ENCODE results near the gene KIR2DL3. TPM values are rescaled to one million over a fixed set of nuclear protein-coding genes. Genes with fewer than 3 reads are reported as not detected.
"Not testable (repeated sequence)": the region's sequence is repeated elsewhere in the genome, so short reads cannot be mapped to it uniquely, and the experiment has no call there.

The KIR2DL3 gene
- polyA plus RNA-seq, 5 donors, result 0.16 to 0.35 (median 0.18) TPM; not detected in 1

DNA sequence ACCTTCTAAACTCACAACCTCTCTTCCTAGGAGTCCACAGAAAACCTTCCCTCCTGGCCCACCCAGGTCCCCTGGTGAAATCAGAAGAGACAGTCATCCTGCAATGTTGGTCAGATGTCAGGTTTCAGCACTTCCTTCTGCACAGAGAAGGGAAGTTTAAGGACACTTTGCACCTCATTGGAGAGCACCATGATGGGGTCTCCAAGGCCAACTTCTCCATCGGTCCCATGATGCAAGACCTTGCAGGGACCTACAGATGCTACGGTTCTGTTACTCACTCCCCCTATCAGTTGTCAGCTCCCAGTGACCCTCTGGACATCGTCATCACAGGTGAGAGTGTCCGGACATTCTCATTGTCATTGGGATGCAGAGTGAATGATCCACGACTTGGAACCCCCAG is 3.6 kb downstream of the KIR2DL3 start:
- DNase-seq, result not testable (repeated sequence)

DNA sequence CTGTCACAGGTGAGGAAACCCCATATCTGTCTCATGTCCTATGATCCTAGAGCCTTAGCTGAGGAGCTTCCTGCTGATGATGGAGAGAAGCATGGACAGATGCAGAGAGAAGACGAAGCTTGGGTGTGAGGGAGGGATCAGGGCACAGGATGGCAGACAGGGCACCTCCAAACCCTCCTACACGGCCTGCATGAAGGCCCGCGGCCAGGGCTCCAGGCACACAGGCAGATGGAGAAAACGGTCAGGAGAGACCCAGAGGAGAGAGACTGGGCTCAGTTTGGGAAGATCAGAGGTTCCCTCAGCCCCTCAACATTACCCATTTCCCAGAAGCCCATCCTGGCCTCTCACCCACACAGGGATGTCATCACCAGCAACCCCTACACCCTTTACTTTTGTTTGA is 5.8 kb downstream of the KIR2DL3 start:
- not testable (repeated sequence) for DNase-seq

DNA sequence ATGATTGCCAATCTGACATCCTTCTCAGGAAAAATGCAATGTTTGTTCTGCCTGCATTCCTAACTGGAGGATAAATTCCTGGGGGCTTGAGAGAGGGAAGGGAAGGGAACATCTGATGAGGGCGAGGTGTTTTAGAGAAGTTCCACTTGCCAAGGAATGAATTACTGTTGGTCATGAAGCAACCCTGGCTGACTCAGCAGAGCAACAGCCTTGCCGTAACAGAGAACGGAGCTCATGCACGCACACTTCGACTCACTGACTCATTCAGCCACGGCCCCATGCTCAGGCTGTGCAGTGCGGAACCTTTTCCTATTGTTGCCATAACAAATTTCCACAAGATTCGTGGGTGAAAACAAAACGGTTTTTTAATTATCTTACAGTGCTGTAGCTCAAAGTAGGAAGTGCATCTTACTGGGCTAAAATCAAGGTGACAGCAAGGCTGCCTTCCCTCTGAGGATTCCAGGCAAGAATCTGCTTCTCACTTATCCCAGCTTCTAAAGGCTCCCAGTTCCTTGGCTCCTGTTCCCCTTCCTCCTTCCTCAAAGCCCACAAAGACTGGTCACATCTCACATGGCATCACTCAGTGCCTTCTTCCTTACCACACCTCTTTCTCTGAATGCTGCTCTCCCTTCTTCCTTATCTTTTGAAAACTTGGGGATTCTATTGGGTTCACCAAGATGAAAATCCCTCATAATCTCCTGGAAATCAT is 9.5 kb downstream of the KIR2DL3 start:
- DNase-seq, result not testable (repeated sequence)

DNA sequence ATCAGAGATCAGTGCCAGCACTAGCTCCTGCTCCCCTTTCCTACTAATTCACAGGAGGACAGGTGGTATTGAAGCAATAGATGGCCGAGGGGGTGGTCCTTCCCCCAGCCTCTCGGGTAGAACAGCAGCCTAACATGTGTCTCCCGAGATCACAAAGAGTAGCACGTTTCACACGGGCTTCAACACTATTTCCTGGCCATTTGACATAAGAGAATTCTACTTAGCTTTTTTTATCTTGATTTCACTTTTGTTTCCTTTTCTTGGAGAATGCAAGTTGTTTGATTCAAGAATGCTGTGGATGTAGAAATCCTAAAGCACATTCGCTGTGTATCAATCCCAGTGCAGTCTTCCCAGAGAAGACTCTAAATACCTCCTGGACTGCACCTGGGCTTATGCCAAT is 12.0 kb downstream of the KIR2DL3 start:
- DNase-seq, result not testable (repeated sequence)

DNA sequence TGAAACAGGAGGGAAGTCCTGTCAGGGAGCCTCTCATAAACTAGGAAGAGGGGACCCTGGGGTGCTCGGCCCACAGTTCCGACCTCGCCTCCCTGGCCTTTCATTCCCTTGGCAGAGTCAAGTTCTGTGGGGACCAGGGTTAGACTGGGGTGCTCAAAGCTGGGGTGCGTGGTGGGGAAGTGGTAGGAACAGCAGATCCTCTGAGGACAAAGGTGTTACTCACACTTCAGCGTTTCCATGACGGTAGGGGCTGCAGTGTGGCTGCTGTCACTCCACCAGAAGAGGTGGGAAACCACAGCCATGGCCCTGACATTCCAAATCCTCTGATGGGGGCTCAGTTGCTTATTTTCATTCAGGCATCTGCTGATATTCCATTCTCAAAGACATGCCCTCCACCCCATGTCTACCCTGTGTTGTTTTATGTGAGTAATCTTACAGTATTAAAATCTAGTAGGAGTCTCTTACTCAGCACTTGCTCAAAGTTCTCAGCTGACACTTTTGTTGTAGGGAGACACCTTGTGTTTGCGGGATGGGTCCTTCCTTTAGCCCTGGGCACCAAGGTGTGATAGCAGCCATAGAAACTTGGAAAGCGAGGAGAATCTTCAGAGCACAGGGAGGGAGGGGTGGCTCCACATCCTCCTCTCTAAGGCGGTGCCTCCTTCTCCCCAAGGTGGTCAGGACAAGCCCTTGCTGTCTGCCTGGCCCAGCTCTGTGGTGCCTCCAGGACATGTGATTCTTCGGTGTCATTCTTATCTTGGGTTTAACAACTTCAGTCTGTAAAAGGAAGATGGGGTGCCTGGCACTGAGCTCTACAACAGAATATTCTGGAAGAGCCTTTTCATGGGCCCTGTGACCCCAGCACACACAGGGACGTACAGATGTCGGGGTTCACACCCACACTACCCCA is 18.1 kb downstream of the KIR2DL3 start:
- not testable (repeated sequence) for DNase-seq

DNA sequence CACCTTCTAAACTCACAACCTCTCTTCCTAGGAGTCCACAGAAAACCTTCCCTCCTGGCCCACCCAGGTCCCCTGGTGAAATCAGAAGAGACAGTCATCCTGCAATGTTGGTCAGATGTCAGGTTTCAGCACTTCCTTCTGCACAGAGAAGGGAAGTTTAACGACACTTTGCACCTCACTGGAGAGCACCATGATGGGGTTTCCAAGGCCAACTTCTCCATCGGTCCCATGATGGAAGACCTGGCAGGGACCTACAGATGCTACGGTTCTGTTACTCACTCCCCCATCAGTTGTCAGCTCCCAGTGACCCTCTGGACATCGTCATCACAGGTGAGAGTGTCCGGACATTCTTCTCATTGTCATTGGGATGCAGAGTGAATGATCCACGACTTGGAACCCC is 20.3 kb downstream of the KIR2DL3 start:
- DNase-seq, result not testable (repeated sequence)

DNA sequence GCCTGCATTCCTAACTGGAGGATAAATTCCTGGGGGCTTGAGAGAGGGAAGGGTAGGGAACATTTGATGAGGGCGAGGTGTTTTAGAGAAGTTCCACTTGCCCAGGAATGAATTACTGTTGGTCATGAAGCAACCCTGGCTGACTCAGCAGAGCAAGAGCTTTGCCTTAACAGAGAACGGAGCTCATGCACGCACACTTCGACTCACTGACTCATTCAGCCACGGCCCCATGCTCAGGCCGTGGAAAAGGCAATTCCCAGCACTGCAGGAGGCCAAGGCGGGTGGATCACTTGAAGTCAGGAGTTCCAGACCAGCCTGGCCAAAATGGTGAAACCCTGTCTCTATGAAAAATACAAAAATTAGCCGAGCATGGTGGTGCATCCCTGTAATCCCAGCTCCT is 25.9 kb downstream of the KIR2DL3 start:
- DNase-seq, result not testable (repeated sequence)

DNA sequence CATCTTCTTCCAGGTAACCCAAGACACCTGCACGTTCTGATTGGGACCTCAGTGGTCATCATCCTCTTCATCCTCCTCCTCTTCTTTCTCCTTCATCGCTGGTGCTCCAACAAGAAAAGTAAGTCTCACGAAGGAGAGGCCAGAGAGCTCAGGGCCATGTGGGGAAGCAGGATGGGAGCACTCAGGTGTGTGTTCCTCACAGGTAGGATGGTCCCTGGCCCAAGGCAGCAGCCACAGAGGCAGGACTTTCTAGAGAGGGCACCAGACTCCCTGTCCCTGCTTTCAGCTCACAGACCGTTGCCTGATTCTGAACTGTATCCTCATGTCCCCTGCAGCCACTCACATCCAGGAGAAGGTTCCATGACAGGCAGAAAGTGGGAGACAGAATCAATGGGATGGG is 28.2 kb downstream of the KIR2DL3 start:
- not testable (repeated sequence) for DNase-seq

DNA sequence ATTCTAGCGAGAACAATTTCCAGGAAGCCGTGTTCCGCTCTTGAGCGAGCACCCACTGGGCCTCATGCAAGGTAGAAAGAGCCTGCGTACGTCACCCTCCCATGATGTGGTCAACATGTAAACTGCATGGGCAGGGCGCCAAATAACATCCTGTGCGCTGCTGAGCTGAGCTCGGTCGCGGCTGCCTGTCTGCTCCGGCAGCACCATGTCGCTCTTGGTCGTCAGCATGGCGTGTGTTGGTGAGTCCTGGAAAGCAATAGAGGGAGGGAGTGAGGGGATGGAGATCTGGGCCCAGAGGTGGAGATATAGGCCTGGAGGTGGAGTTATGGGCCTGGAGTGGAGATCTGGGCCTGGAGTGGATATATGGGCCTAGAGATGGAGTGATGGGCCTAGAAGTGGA is 31.3 kb downstream of the KIR2DL3 start, which contains the start of gene KIR2DL1:
Gene KIR2DL1, plus strand, starts transcription at position 148 of the 400 bp plus-strand sequence. Its CDS starts 58 bp downstream, at position 206.
- DNase-seq, result not testable (repeated sequence)

DNA sequence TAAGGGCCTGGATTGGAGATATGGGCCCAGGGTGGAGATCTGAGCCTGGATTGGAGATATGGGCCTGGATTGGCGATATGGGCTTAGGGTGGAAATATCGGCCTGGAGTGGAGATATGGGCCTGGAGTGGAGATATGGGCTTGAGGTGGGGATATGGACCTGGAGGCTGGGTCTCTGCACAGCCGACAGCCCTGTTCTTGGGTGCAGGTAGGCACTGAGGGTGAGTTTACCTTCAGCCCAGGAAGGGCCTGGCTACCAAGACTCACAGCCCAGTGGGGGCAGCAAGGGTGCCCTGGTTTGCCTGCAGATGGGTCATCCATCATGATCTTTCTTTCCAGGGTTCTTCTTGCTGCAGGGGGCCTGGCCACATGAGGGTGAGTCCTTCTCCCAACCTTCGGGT is 32.2 kb downstream of the KIR2DL3 start:
- not testable (repeated sequence) for DNase-seq

DNA sequence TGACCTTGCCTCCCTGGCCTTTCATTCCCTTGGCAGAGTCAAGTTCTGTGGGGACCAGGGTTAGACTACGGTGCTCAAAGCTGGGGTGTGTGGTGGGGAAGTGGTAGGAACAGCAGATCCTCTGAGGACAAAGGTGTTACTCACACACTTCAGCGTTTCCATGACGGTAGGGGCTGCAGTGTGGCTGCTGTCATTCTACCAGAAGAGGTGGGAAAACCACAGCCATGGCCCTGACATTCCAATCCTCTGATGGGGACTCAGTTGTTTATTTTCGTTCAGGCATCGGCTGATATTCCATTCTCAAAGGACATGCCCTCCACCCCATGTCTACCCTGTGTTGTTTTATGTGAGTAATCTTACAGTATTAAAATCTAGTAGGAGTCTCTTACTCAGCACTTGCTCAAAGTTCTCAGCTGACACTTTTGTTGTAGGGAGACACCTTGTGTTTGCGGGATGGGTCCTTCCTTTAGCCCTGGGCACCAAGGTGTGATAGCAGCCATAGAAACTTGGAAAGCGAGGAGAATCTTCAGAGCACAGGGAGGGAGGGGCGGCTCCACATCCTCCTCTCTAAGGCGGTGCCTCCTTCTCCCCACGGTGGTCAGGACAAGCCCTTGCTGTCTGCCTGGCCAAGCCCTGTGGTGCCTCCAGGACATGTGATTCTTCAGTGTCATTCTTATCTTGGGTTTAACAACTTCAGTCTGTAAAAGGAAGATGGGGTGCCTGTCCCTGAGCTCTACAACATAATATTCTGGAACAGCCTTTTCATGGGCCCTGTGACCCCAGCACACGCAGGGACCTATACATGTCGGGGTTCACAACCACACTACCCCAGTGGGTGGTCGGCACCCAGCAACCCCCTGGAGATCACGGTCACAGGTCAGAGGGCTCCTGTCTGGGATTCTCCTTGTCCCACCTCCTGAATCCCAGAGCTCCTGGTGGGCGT is 33.0 kb downstream of the KIR2DL3 start:
- not testable (repeated sequence) for DNase-seq

DNA sequence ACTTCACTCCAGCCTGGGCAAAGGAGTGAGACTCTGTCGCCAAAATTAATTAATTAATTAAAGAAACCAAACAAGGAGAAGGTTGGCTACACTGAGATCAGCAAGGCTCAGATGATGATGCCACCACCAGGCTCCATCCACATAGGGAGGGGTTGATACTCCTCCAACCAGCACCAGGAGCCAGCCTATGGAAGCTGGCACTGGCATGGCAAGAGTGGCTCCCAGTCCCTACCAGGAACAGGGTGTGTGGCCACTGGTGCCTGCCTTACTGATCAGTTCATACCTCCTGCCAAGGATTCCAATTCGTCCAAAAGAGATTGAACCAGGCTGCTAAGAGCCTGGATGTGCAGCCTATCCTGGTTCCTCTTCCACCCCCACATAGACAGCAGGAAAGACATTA is 34.4 kb downstream of the KIR2DL3 start:
- DNase-seq, result not testable (repeated sequence)

DNA sequence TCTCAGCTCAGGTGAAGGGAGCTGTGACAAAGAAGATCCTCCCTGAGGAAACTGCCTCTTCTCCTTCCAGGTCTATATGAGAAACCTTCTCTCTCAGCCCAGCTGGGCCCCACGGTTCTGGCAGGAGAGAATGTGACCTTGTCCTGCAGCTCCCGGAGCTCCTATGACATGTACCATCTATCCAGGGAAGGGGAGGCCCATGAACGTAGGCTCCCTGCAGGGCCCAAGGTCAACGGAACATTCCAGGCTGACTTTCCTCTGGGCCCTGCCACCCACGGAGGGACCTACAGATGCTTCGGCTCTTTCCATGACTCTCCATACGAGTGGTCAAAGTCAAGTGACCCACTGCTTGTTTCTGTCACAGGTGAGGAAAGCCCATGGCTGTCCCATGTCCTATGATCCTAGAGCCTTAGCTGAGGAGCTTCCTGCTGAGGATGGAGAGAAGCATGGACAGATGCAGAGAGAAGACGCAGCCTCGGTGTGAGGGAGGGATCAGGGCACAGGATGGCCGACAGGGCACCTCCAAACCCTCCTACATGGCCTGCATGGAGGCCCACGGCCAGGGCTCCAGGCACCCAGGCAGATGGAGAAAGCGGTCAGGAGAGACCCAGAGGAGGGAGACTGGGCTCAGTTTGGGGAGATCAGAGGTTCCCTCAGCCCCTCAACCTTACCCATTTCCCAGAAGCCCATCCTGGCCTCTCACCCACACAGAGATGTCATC is 36.9 kb downstream of the KIR2DL3 start:
- DNase-seq, result not testable (repeated sequence)

DNA sequence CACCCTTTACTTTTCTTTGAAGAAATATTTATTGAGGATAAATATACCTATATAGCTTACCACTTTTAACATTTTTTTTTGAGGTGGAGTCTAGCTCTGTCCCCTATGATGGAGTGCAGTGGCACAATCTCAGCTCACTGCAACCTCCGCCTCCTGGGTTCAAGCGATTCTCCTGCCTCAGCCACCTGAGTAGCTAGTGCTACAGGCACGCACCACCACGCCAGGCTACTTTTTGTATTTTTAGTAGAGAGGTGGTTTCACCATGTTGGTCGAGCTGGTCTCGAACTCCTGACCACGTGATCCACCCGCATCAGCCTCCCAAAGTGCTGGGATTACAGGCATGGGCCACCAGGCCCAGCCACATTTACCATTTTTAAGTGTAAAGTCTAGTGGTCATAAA is 37.5 kb downstream of the KIR2DL3 start:
- DNase-seq, result not testable (repeated sequence)

DNA sequence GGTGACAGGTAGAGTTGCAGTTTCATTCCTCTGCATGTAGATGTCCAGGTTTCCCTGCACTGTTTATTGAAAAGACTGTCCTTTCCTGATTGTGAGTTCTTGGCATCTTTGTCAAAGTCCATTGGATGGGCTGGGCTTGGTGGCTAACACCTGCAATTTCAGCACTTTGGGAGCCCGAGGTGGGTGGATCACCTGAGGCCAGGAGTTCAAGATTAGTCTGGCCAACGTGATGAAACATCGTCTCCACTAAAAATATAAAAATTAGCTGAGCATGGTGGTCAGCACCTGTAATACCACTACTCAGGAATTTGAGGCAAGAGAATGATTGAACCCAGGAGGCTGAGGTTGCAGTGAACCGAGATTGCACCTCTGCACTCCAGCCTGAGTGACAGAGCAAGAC is 39.5 kb downstream of the KIR2DL3 start:
- DNase-seq, result not testable (repeated sequence)

DNA sequence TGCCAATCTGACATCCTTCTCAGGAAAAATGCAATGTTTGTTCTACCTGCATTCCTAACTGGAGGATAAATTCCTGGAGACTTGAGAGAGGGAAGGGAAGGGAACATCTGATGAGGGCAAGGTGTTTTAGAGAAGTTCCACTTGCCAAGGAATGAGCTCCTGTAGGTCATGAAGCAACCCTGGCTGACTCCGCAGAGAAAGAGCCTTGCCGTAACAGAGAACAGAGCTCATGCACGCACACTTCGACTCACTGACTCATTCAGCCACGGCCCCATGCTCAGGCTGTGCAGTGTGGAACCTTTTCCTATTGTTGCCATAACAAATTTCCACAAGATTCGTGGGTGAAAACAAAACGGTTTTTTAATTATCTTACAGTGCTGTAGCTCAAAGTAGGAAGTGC is 40.6 kb downstream of the KIR2DL3 start:
- not testable (repeated sequence) for DNase-seq

DNA sequence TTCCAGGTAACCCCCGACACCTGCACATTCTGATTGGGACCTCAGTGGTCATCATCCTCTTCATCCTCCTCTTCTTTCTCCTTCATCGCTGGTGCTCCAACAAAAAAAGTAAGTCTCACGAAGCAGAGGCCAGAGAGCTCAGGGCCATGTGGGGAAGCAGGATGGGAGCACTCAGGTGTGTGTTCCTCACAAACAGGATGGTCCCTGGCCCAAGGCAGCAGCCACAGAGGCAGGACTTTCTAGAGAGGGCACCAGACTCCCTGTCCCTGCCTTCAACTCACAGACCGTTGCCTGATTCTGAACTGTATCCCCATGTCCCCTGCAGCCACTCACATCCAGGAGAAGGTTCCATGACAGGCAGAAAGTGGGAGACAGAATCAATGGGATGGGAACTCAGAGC is 44.6 kb downstream of the KIR2DL3 start:
- not testable (repeated sequence) for DNase-seq

DNA sequence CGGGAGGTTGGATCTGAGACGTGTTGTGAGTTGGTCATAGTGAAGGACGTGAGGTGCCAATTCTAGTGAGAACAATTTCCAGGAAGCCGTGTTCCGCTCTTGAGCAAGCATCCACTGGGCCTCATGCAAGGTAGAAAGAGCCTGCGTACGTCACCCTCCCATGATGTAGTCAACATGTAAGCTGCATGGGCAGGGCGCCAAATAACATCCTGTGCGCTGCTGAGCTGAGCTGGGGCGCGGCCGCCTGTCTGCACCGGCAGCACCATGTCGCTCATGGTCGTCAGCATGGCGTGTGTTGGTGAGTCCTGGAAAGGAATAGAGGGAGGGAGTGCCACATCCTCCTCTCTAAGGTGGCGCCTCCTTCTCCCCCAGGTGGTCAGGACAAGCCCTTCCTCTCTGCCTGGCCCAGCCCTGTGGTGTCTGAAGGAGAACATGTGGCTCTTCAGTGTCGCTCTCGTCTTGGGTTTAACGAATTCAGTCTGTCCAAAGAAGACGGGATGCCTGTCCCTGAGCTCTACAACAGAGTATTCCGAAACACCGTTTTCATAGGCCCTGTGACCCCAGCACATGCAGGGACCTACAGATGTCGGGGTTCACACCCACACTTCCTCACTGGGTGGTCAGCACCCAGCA is 47.9 kb downstream of the KIR2DL3 start:
- DNase-seq, result not testable (repeated sequence)

DNA sequence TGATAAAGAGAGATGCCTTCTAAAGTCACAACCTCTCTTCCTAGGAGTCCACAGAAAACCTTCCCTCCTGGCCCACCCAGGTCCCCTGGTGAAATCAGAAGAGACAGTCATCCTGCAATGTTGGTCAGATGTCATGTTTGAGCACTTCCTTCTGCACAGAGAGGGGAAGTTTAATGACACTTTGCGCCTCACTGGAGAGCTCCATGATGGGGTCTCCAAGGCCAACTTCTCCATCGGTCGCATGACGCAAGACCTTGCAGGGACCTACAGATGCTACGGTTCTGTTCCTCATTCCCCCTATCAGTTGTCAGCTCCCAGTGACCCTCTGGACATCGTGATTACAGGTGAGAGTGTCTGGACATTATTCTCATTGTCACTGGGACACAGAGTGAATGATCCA is 49.8 kb downstream of the KIR2DL3 start:
- DNase-seq, result not testable (repeated sequence)

DNA sequence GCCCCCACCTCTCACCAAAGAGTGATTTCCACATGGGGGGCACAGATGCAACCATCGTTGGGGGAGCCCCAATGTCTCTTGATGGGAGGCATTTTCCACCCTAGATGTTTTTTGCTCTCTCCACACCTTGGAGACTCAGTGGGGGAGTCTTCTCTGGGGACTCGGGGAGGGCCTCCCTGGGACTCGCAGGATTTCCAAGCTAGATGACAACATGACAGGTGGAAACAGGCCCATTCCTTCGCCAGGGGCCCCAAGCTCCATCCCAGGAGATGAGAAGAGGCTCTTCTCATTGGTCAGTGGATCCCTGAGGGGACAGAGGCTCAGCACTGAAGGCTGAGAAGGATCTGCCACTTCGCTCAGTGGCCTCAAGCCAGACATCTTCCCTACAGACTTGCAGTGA is 52.4 kb downstream of the KIR2DL3 start:
- DNase-seq, result no peak
